COR-L47 (cell line): Measurements from ENCODE around the gene MCUR1.
"Not testable (repeated sequence)": the region's sequence is repeated elsewhere in the genome, so short reads cannot be mapped to it uniquely, and the experiment has no call there.

Experiments
- DNase-seq: peaks from one replicate; lab custom pipeline; 2025; lab: John Stamatoyannopoulos, UW

Gene MCUR1

GRCh38 chr6:13776602-13777001, 37.8 kb downstream of the MCUR1 start:
- no peak for DNase-seq

- DNase-seq, result not testable (repeated sequence)
Observed at GRCh38 chr6:13775466-13775865, 38.9 kb downstream of the MCUR1 start.

- DNase-seq, result not testable (repeated sequence)
Observed at GRCh38 chr6:13772358-13773030, 41.9 kb downstream of the MCUR1 start.

- no peak for DNase-seq
Observed at GRCh38 chr6:13769655-13770053, 44.7 kb downstream of the MCUR1 start.

- no peak for DNase-seq
Observed at GRCh38 chr6:13769034-13769654, 45.2 kb downstream of the MCUR1 start.

GRCh38 chr6:13767121-13767808, 47.1 kb downstream of the MCUR1 start:
- no peak for DNase-seq

GRCh38 chr6:13766201-13766634, 48.1 kb downstream of the MCUR1 start:
- DNase-seq, result no peak

- DNase-seq, result no peak
Observed at GRCh38 chr6:13765570-13765969, 48.8 kb downstream of the MCUR1 start.

- no peak for DNase-seq
Observed at GRCh38 chr6:13764996-13765395, 49.4 kb downstream of the MCUR1 start.

GRCh38 chr6:13763740-13764381, 50.5 kb downstream of the MCUR1 start:
- no peak for DNase-seq

GRCh38 chr6:13762611-13763441, 51.5 kb downstream of the MCUR1 start:
- DNase-seq, result no peak

GRCh38 chr6:13761361-13762036, 52.9 kb downstream of the MCUR1 start:
- DNase-seq, result no peak

GRCh38 chr6:13760307-13761304, 53.8 kb downstream of the MCUR1 start:
- DNase-seq, result no peak

- no peak for DNase-seq
Observed at GRCh38 chr6:13759025-13759424, 55.3 kb downstream of the MCUR1 start.

- no peak for DNase-seq
Observed at GRCh38 chr6:13754644-13755043, 59.7 kb downstream of the MCUR1 start.

GRCh38 chr6:13743736-13744127, 70.6 kb downstream of the MCUR1 start:
- DNase-seq, result no peak

- no peak for DNase-seq
Observed at GRCh38 chr6:13742961-13743735, 71.2 kb downstream of the MCUR1 start.

GRCh38 chr6:13741365-13741764, 73.0 kb downstream of the MCUR1 start:
- no peak for DNase-seq
